ENCODE data around the gene SORCS2.

DNA sequence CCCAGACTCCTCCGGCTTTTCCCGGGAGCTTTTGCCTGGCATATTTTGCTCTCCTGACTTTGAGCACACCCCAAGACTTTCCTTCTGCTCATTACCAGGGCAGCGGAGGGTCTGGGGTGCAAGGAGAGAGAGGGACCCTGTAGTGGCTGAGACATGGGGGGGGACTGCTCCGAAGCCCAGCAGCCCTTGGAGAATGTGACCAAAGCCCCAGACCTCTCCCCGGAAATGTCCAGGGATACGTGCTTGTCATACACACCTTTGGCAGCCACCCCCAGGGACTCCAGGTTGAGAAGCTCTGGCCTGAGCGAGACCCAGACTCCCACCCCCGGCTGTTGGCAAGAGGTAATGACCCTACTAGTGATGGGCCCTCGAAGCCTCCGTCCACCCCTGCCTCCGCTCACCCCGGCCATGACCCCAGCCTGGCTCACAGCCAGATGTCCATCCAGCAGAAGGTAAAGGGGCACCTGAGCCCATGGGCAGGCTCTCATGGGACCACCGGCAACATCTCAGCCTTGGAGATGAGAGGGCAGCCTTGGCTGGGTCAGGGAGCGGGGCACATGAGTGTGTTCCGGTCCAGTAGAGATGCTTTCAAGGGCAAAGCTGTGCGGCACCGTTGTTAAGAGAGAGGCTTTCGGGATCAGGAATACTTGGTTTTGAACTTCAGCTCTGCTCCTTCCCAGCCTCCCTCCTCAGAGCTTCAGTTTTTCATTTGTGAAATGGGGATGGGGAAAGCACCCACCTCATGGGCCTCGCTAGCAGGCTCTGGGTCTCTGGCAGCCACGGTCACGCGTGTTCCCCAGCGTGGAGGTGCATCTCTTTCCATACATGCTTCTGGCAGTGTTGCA lies 240.4 kb downstream of the SORCS2 start:
- TF ChIP-seq, protein P1, sequence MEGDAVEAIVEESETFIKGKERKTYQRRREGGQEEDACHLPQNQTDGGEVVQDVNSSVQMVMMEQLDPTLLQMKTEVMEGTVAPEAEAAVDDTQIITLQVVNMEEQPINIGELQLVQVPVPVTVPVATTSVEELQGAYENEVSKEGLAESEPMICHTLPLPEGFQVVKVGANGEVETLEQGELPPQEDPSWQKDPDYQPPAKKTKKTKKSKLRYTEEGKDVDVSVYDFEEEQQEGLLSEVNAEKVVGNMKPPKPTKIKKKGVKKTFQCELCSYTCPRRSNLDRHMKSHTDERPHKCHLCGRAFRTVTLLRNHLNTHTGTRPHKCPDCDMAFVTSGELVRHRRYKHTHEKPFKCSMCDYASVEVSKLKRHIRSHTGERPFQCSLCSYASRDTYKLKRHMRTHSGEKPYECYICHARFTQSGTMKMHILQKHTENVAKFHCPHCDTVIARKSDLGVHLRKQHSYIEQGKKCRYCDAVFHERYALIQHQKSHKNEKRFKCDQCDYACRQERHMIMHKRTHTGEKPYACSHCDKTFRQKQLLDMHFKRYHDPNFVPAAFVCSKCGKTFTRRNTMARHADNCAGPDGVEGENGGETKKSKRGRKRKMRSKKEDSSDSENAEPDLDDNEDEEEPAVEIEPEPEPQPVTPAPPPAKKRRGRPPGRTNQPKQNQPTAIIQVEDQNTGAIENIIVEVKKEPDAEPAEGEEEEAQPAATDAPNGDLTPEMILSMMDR (IDR thresholded peaks at IDR 0.05): no peak
- TF ChIP-seq POLR2A (IDR thresholded peaks at IDR 0.05): no peak
